ENCODE data around the gene ZYG11A.

DNA sequence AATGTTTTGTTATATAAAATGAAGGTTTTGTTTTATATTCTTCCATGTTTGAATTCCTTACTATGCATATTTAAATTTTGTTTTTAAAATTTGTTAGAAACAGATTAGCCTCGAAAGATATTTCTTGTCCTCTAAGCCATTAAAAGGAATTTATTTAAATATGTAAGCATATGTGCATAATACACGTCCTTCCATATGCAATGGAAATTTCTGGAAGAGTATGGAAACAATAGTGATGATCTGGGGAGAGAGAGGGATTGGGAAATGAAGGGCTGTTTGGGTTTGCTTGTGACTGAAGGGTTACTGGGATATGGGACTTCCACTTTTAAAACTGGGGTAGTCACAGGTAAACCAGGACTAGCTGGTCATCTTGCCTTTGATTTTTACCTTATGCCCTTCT, 57.8 kb downstream of the ZYG11A start:
- TF ChIP-seq, protein P1, sequence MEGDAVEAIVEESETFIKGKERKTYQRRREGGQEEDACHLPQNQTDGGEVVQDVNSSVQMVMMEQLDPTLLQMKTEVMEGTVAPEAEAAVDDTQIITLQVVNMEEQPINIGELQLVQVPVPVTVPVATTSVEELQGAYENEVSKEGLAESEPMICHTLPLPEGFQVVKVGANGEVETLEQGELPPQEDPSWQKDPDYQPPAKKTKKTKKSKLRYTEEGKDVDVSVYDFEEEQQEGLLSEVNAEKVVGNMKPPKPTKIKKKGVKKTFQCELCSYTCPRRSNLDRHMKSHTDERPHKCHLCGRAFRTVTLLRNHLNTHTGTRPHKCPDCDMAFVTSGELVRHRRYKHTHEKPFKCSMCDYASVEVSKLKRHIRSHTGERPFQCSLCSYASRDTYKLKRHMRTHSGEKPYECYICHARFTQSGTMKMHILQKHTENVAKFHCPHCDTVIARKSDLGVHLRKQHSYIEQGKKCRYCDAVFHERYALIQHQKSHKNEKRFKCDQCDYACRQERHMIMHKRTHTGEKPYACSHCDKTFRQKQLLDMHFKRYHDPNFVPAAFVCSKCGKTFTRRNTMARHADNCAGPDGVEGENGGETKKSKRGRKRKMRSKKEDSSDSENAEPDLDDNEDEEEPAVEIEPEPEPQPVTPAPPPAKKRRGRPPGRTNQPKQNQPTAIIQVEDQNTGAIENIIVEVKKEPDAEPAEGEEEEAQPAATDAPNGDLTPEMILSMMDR (IDR thresholded peaks at IDR 0.05): no peak
- no peak for TF ChIP-seq POLR2A (IDR thresholded peaks at IDR 0.05)
